Hepatocyte (in vitro differentiated cells): ENCODE data around the gene WDR59.

ENCODE experiments used
- CTCF ChIP-seq: fragments of 200-600 bp; sonication (generic); IDR thresholded peaks from 2 replicates; pipeline ENCODE4 v1.5.1; 2016; ENCODE audit warnings: antibody characterized with exemption, mild to moderate bottlenecking; ENCODE audit not compliant: poor library complexity
- EZH2 ChIP-seq: fragments of 200-600 bp; sonication (generic); IDR thresholded peaks from 2 replicates; pipeline ENCODE4 v1.6.1; 2016; ENCODE audit warnings: antibody characterized with exemption, mild to moderate bottlenecking, borderline replicate concordance
- EZH2phosphoT487 ChIP-seq: fragments of 200-600 bp; sonication (generic); IDR thresholded peaks from one replicate; pipeline ENCODE4 v1.6.1; 2018; ENCODE audit warnings: antibody characterized with exemption, mild to moderate bottlenecking, low read depth, moderate library complexity; ENCODE audit not compliant: unreplicated experiment, severe bottlenecking

GRCh38 chr16:74921051-74921450, 63.9 kb downstream of the WDR59 start:
- TF ChIP-seq CTCF (no peak), EZH2phosphoT487 (no peak), EZH2 (no peak)
